Ovary (tissue), 9 donors: ENCODE measurements around the gene CYP19A1. TPM values are rescaled to one million over a fixed set of nuclear protein-coding genes. Genes with fewer than 3 reads are reported as not detected.
"Not testable (repeated sequence)": the region's sequence is repeated elsewhere in the genome, so short reads cannot be mapped to it uniquely, and the experiment has no call there.

Experiments used
- DNase-seq, 5 donors: peaks; one replicate each; pipeline ENCODE4 v3.0.0-alpha.2; 2019 to 2020
- H3K27ac ChIP-seq, 2 donors: fragments of 200-600 bp; one replicate each; pipeline versions ENCODE4 v1.5.1 to v1.8.0; 2019 to 2022
- H3K27me3 ChIP-seq: fragments of 200-600 bp; one replicate; pipeline ENCODE4 v1.8.0; 2022
- H3K36me3 ChIP-seq: fragments of 200-600 bp; sonication (generic); one replicate; pipeline ENCODE4 v1.5.1; 2019
- H3K4me1 ChIP-seq: one replicate; pipeline ENCODE4 v1.8.1; 2013; ENCODE audit warnings: mild to moderate bottlenecking, moderate library complexity; ENCODE audit not compliant: insufficient read depth
- H3K4me3 ChIP-seq: fragments of 200-600 bp; sonication (generic); one replicate; pipeline ENCODE4 v1.5.1; 2017
- H3K9me3 ChIP-seq, 2 donors: fragments of 200-600 bp in 1 of 2; sonication (generic) in 1 of 2; one replicate each; pipeline versions ENCODE4 v1.5.1 to v1.8.1; 2013 to 2019; ENCODE audit warnings: mild to moderate bottlenecking in 1 of 2, moderate library complexity in 1 of 2
- CTCF ChIP-seq, 3 donors: fragments of 450-650 bp in 2 of 3; fragments of 200-600 bp in 1 of 3; IDR thresholded peaks; one replicate each; pipeline versions ENCODE4 v1.5.1 to v1.8.0; 2016 to 2022; ENCODE audit warnings: antibody characterized with exemption in 3 of 3, mild to moderate bottlenecking in 1 of 3
- EP300 ChIP-seq: sonication (generic); formaldehyde crosslinking; IDR thresholded peaks from one replicate; pipeline ENCODE4 v1.6.1; 2017; ENCODE audit warnings: antibody characterized with exemption
- POLR2A ChIP-seq: fragments of 450-650 bp; IDR thresholded peaks from one replicate; pipeline ENCODE4 v1.6.1; 2017; ENCODE audit warnings: antibody characterized with exemption, mild to moderate bottlenecking, moderate library complexity
- WGBS, 3 donors: extraction: QIAGEN DNeasy Blood & Tissue Kit in 1 of 3; methylation state at CpG; one replicate each; pipeline versions ENCODE4 v1.1.5 to v1.1.7; 2013 to 2017; 5-methylcytosine and 5-hydroxymethylcytosine counted together
- intact Hi-C, 4 donors: fragments of 100-400 bp; cut with DNase I; formaldehyde crosslinking; loops; one replicate each; pipeline versions ENCODE4 v1.11.0 to v1.15.1; 2022 to 2023
- polyA plus RNA-seq, 2 donors: library from polyadenylated mRNA; stranded (reverse); fragments of 200-250 nt in 1 of 2; fragments of 350-450 nt in 1 of 2; fragmentation: Illumina TruSeq in 1 of 2; extraction: RNeasy Lipid Tissue Mini Kit (QIAGEN cat#74804) in 1 of 2; gene quantifications; one replicate each; pipeline ENCODE4 v1.2.3, GENCODE V29; 2013 to 2014
- total RNA-seq, 7 donors: library from RNA; depleted of rRNA in 2 of 7; stranded (reverse); fragments of >200 nt in 2 of 7; fragmentation: NEBNext Ultra II Directional in 3 of 7; extraction: Animal tissue kit (Norgen Biotek cat#: 25700) in 3 of 7; gene quantifications; one replicate each; pipeline versions ENCODE4 v1.1.0 to v1.2.4, GENCODE V29; 2016 to 2023
- donor health status: DM: no; HTN: no; CAD: no; lungs with moderate emphysema.
- donor health status: DM: no; HTN: no; CAD: no.
- donor health status: Bipolar disorder and iron deficiency.
- donor health status: DM: yes; HTN: yes; CAD: no.
- donor health status: DM: no; HTN: no; CAD: no.
- donor health status: DM: yes; HTN: yes; CAD: no.

The CYP19A1 gene
- total and polyA plus RNA-seq, 9 donors: 0.81 to 1,570 (median 1.4) TPM

- intact Hi-C loops: loop anchor here in 2 of 4 donors (5.0 to 10.0 kb wide), 3 partner anchors 59 to 516 kb away; no protein-coding TSS in a partner anchor
- no peak overlapping the region for H3K4me3 ChIP-seq
- no peaks in the 10 kb centered on the region for H3K36me3 ChIP-seq
- no peaks in the 10 kb centered on the region for H3K27me3 ChIP-seq
- WGBS, 3 donors: 89 to 94% (median 89%) methylated on average over 7 of the region's 7 CpGs
- no peaks in the 10 kb centered on the region for H3K4me1 ChIP-seq
- TF ChIP-seq POLR2A: no peak
- no peak for TF ChIP-seq EP300
- no peak for TF ChIP-seq CTCF (IDR thresholded peaks at IDR 0.05)
- no peak overlapping the region for H3K27ac ChIP-seq
- no peaks in the 10 kb centered on the region for H3K9me3 ChIP-seq
- no peak for DNase-seq
Observed at GRCh38 chr15:51191072-51191670, 147.2 kb downstream of the CYP19A1 start.

DNA sequence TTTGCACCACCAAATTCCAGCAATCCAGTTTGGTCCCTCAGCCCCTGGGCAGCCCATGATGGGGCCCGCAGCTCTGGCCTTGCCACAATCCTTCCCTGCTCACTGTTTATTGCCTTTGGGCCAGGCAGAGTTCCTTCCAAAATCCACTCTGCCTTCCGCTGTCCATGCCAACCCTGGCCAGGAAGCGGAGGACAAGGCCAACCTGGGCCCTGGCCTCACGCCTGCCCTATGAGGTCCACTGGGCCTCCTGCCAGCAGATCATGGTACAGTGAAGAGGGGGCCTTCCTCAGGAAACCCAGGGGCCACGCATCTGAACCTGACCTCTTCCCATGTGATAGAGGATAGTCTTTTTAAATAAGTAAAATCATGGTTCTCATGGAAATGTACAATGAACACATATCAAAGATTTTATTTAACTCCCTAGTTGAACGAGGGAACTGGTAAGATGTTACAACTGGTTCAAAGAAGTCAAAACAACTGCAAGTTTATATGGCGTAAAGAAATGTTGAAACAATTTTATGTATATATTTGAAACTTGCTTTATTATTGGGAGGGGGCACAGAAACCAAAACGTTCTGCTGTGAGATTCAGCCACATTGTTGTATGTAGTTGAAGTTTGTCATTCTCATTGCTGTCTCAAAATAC is 147.8 kb downstream of the CYP19A1 start:
- H3K27me3 ChIP-seq: no peaks in the 10 kb centered on the region
- H3K4me3 ChIP-seq: no peak overlapping the region
- TF ChIP-seq EP300: no peak
- H3K27ac ChIP-seq: no peak overlapping the region
- H3K36me3 ChIP-seq: no peaks in the 10 kb centered on the region
- H3K9me3 ChIP-seq: no peaks in the 10 kb centered on the region
- H3K4me1 ChIP-seq: no peaks in the 10 kb centered on the region
- 83 to 84% (median 83%) methylated on average over 8 of the region's 8 CpGs for WGBS, 3 donors
- DNase-seq: peak in 2 of 5 donors; percentile 29 to 31
- intact Hi-C loops: loop anchor here in 2 of 4 donors (5.0 to 10.0 kb wide), 3 partner anchors 58 to 516 kb away; no protein-coding TSS in a partner anchor

GRCh38 chr15:51189669-51190385 is 148.6 kb downstream of the CYP19A1 start:
- WGBS, 3 donors: 74 to 81% (median 79%) methylated on average over 6 of the region's 6 CpGs
- intact Hi-C loops: loop anchor here in 2 of 4 donors (5.0 to 10.0 kb wide), 3 partner anchors 58 to 515 kb away; no protein-coding TSS in a partner anchor
- H3K36me3 ChIP-seq: no peaks in the 10 kb centered on the region
- no peaks in the 10 kb centered on the region for H3K27me3 ChIP-seq
- H3K4me3 ChIP-seq: no peak overlapping the region
- H3K9me3 ChIP-seq: no peaks in the 10 kb centered on the region
- no peak for TF ChIP-seq EP300
- no peak overlapping the region for H3K27ac ChIP-seq
- no peaks in the 10 kb centered on the region for H3K4me1 ChIP-seq
- DNase-seq: no peak

- intact Hi-C loops, DNase-seq, H3K4me3 ChIP-seq, H3K36me3 ChIP-seq, H3K27me3 ChIP-seq, H3K4me1 ChIP-seq, H3K9me3 ChIP-seq, H3K27ac ChIP-seq: not testable (repeated sequence)
- WGBS, 3 donors: 76 to 91% (median 89%) methylated on average over 6 of the region's 6 CpGs
Observed at GRCh38 chr15:51188791-51189190, 149.6 kb downstream of the CYP19A1 start.

DNA sequence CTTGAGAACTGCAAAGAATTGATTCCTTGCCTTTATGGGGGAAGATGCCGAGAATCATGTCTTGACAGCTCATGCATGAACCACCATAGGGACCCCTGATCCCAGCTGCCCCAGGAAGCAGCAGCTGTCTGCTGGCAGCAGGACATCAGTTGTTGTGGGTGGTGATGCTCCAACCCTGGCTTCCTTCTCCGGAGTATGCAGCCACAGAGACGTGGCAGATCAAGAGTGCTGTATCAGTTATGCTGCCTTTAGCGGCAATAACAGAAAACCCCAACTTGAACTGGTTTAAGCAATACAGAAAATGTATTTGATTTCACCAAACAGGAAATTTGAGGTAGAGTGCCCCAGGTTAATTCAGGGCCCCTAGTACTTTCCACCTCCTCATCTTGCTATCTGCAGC is 151.5 kb downstream of the CYP19A1 start:
- H3K36me3 ChIP-seq: no peaks in the 10 kb centered on the region
- no peak for DNase-seq
- WGBS, 3 donors: 61 to 83% (median 80%) methylated on average over 4 of the region's 4 CpGs
- no peaks in the 10 kb centered on the region for H3K4me1 ChIP-seq
- no peaks in the 10 kb centered on the region for H3K9me3 ChIP-seq
- no peak overlapping the region for H3K27ac ChIP-seq
- intact Hi-C loops: no loop called here
- no peaks in the 10 kb centered on the region for H3K27me3 ChIP-seq
- TF ChIP-seq POLR2A: no peak
- no peak for TF ChIP-seq EP300
- no peak for TF ChIP-seq CTCF (IDR thresholded peaks at IDR 0.05)
- H3K4me3 ChIP-seq: no peak overlapping the region
